Non-pigmented ciliary epithelial cell (primary cell): ENCODE measurements around the gene HDAC4.

Source experiments
- DNase-seq: peaks from one replicate; pipeline ENCODE4 v3.0.0-alpha.2; 2010; ENCODE audit warnings: low read depth

The HDAC4 gene

GRCh38 chr2:239308661-239309397, 92.0 kb downstream of the HDAC4 start:
- no peak for DNase-seq

GRCh38 chr2:239307921-239308613, 92.8 kb downstream of the HDAC4 start:
- DNase-seq, result no peak

GRCh38 chr2:239307221-239307569, 93.6 kb downstream of the HDAC4 start:
- DNase-seq, result no peak

- DNase-seq, result no peak
Observed at GRCh38 chr2:239306274-239307220, 94.3 kb downstream of the HDAC4 start.

- DNase-seq, result no peak
Observed at GRCh38 chr2:239305771-239306170, 95.0 kb downstream of the HDAC4 start.

GRCh38 chr2:239305222-239305575, 95.6 kb downstream of the HDAC4 start:
- no peak for DNase-seq

GRCh38 chr2:239304533-239305221, 96.1 kb downstream of the HDAC4 start:
- no peak for DNase-seq

- no peak for DNase-seq
Observed at GRCh38 chr2:239303711-239304532, 96.9 kb downstream of the HDAC4 start.

GRCh38 chr2:239302808-239303557, 97.8 kb downstream of the HDAC4 start:
- no peak for DNase-seq

GRCh38 chr2:239302083-239302807, 98.6 kb downstream of the HDAC4 start:
- no peak for DNase-seq

- DNase-seq, result no peak
Observed at GRCh38 chr2:239300871-239301735, 99.7 kb downstream of the HDAC4 start.

GRCh38 chr2:239300242-239300641, 100.6 kb downstream of the HDAC4 start:
- no peak for DNase-seq

GRCh38 chr2:239299218-239299939, 101.4 kb downstream of the HDAC4 start:
- no peak for DNase-seq

GRCh38 chr2:239298116-239298804, 102.6 kb downstream of the HDAC4 start:
- DNase-seq, result no peak

GRCh38 chr2:239297142-239298004, 103.4 kb downstream of the HDAC4 start:
- DNase-seq, result no peak
